HG02759 (cell line): ENCODE measurements around the gene POLR2E.

ENCODE experiments used
- ATAC-seq: cut with Tn5 transposase; IDR thresholded peaks from one replicate; pipeline ENCODE4 v1.9.1; 2021; ENCODE audit warnings: mild to moderate bottlenecking, moderate library complexity; ENCODE audit not compliant: unreplicated experiment

Gene POLR2E

DNA sequence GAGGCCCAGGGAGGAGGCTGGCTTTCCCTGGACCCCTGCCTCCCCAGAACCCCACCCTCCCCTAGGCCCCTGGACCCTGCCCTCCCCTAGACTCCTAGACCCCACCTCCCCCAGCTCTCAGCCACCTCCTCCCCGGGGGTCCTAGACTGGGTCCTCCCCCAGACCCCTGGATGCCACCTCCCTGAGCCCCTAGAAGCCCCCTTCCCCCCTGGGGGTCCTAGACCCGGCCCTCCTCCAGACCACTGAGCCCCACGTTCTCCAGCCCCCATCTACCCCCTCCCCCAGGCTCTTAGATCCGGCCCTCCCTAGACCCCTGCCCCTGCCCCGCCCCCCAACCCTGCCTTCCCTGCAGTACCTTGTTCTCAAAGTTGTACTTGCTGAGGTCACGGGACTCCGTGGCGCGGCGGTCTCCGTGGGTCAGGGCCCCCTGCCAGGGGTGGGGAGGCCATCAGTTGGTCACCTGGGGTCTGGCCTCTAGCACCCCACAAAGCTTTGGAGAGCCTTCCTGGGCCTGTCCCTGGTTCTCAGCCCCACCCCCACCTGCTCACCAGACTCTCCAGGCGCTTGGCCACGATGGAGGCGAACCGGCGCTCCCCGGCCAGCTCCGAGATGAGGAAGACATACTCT is 16.6 kb upstream of the POLR2E start:
- ATAC-seq: no peak

DNA sequence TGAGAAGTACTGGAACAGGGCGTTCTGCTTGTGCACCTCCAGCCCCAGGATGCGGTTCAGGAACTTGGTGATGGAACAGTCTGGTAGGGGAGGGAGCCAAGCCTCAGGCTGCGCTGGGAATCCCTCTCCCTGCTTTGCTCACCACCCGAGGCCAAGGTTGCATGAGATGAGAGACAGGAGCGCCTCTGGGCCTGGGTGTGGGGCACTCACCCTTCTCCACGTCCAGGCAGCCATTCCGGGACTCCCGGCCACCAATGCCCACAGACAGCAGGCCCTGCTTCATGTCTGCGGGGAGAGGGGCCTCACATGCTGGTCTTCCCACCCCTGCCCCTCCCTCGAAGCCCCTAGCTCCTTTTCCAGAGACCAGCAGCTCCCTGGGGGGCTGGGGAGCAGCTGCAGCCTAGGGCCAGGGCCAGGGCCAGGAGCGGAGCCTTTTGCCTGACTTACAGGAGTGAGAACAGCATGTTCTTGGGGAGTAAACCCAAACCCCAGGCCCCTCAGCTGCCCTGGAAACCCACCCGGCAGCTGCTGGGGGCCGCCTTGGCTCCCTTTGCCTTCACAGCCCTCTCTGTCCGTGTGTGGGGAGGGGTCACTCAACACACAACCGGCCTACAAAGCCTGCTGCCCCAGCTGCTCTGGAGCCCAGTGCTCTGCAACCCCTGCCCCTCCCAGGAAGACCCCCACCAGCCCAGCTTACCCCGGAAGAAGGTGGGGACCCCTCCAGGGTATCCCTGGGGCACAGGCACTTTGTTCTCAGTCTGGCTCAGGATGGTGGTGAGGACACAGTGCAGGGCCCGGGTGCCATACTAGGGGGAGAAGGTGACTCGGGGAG is 15.8 kb upstream of the POLR2E start:
- ATAC-seq: no peak

DNA sequence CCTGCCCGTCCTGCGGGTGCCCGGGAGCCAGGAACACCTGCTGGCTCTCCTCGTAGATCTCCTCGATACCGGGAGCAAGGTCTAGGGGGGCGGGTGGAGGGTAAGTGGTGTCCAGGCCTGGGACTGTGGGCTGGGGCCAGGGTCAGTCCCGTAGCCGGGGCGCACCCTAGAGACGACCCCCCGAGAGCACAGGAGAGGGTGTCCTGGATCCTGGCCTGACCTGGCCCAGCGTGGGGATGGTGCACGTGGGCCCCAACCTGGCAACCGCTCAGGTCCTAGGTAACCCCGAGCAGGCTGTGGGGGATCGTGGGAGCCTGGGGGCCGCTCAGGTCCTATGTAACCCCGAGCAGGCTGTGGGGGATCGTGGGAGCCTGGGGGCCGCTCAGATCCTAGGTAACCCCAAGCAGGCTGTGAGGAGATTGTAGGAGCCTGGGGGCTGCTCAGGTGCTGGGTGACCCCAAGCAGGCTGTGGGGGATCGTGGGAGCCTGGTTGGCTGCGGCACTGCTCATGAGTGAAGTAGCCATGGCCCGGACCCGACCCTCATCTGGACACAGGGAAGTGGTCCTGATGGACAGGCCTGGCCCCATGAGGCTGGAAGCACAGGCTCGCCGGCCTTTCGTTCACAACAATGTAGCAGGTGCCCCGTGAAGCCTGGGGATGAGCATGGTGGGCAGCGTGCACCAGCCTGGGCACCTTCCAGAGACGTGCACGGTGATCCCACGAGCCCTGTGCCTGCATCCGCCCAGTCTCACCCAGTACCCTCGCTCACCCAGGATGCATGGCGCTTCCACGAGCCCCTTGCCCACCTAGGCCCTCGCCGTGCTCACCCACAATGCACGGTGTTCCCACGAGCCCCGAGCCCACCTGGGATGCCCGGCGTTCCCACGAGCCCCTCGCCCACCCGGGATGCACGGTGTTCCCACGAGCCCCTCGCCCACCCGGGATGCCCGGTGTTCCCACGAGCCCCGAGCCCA is 14.8 kb upstream of the POLR2E start:
- no peak for ATAC-seq

DNA sequence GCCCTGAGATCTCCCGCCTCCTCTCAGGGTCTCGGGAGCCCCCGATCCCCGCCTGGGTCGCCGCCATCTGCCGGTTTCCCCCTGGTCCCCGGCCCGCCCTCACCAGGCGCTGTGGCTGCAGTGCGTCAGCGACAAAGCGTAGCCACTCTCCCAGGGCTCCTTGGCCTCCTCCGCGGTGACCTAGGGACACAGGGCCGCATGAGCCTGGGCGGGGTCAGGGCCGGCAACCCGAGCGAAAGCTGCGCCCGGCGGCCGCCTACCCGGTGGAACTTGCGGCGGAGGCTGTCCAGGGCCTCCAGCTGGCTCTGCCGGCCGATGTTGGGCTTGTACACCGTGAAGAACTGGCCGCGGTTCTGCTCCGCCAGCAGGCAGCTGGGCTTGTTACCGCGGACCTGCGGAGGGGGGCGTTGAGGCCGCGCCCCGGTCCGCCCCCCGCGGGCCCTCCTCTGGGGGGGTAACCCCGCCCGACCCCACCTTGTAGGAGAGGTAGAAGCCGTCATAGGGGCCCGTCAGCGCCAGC is 13.9 kb upstream of the POLR2E start:
- ATAC-seq: no peak

DNA sequence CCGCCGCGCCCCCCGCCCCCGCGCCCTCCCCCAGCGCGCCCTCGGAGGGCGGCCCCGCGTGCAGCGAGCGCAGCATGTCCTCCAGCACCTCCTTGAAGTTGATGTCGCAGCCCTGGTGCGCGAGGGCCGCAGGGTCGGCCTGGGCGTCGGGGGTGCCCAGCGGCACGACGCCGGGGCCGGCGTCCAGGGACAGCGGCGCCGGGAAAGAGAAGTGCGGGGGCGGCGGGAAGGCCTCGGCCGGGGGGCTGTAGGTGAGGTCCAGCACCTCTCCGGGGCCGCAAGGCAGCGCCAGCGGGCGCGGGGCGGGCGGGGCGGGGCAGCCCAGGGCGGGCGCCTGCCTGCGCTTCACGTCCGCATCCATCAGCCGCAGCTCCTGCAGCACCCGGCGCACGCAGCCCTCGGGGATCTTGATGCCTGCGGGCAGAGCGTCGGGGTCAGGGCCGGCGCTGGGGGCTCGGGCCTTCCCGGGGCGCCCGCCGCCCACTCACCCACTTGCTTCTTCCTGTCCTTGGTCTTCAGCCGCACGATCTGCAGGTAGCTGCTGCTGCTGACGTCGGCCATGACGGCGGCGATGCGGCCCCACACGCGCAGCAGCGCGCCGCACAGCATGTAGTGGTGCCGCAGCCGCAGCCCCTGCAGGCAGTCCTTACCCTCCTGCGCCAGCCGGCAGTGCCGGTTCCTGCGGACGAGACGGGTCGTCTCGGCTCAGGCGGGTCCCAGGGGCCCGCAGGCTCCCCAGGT is 13.3 kb upstream of the POLR2E start:
- ATAC-seq: no peak

DNA sequence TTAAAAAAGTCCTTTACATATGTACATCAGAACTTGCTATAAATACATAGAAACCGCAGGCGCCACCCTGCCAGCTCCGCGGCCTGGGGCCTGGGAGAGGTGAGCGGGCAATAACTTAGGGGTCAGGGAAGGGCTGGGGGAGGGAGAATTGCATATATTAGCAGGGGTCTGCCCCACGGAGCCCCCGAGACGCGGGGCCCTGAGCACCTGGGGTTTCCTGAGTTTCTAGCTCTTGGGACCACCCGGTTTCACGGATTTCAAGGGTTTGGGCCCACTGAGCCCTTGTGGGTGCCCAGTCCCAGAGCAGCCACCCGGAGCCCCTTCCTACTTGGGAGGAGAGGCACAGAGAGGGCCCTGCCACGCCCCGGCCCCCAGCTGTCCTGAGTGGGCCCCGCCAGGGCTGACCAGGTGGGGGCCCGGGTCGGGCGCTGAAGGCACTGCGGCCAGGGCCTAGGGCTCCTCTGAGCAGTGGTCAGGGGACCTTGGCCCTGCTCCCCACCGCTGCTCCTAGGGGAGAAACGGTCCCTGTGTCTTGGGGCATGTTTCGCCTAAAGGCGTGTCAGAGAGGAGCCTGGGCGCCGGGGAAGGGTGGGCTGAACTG is 12.6 kb upstream of the POLR2E start:
- ATAC-seq: no peak

DNA sequence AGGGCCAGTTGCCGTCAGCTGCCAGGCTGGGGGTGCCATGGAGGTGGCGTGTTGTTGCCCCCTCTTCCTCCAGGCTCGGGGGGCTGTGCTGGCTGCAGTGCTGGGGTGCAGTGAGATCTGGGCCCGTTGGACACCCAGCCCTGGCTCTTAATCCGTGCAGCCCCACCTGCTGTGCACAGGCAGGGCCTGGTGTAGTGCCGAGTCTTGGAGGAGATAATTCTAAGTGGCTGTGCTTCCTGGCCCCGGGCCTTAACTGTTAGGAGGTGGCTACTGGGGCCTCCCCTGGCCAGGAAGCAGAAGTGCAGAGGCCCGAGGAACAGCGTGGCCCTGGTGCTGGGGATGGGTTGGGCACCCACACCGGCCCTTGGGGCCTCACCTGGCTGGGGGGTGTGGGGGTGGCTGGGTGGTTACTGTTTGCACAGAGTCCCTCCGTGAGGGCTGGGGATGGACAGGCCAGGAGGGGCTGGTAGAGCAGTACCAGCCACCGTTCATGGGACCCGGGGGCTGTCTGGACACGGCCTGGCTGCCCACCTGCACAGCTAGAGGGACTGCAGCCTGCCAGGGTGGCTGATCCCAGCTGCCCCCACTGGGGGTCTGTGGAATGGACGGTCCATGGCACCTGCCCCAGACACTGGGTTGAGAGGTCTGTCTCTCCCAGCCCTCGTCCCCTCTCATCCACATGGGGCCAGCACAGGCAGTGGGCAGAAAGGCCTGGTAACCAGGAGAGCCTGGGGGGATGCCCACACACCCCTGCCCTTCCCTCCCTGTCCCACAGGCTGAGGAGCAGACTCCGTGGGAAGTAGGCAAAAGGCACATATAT is 11.9 kb upstream of the POLR2E start:
- no peak for ATAC-seq

DNA sequence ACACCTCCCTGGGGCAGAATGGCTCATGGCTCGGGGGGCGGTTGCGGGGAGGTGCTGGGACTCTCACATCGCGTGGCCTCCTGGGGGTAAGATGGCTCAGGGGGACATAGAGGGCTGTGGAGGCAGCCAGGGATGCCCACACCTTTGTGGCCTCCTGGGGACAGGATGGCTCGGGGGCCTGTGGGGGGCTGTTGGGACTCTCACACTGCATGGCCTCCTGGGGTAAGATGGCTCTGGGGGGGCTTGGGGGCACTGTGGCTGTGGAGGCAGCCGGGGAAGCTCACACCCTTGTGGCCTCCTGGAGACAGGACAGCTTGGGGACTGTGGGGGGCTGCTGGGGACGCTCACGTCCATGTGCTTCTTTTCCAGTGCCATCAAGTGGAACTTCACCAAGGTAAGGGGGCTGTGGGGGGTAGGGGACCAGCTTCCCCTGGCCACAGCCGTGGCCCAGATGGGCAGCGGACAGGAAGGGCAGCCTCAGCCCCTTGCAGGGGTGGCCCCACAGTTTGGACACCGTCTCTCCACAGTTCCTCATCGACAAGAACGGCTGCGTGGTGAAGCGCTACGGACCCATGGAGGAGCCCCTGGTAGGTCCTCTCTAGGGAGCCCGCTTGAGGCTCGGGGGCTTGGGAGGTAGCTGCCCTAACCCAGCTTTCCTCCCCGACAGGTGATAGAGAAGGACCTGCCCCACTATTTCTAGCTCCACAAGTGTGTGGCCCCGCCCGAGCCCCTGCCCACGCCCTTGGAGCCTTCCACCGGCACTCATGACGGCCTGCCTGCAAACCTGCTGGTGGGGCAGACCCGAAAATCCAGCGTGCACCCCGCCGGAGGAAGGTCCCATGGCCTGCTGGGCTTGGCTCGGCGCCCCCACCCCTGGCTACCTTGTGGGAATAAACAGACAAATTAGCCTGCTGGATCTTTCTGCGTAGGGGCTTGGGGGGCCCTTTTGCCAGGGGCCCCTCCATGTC is 11.0 kb upstream of the POLR2E start:
- ATAC-seq: no peak

DNA sequence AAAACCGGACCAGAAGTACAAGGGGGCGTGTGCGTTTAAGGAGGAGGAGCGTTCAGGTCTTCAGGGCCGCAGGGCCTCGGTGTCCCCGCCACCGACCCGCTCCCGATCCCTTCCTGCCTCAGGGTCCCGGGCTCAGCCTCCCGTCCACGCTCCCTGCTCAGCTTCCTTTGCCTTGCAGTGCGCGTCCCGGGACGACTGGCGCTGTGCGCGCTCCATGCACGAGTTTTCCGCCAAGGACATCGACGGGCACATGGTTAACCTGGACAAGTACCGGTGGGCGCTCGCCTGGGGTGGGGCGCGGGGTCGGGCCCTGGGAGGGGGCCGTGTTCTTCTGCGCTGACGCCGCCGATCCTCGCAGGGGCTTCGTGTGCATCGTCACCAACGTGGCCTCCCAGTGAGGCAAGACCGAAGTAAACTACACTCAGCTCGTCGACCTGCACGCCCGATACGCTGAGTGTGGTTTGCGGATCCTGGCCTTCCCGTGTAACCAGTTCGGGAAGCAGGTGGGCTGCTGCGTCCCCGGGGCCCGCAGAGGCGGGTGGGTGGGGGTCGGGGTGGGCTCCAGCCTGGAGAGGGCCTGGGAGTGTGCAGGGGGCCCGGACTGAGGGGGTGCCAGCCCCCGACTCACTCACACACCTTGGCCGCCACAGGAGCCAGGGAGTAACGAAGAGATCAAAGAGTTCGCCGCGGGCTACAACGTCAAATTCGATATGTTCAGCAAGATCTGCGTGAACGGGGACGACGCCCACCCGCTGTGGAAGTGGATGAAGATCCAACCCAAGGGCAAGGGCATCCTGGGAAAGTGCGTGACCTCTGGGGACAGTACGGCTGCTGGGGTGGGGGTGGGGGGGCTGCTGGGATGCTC is 10.1 kb upstream of the POLR2E start:
- ATAC-seq: no peak

DNA sequence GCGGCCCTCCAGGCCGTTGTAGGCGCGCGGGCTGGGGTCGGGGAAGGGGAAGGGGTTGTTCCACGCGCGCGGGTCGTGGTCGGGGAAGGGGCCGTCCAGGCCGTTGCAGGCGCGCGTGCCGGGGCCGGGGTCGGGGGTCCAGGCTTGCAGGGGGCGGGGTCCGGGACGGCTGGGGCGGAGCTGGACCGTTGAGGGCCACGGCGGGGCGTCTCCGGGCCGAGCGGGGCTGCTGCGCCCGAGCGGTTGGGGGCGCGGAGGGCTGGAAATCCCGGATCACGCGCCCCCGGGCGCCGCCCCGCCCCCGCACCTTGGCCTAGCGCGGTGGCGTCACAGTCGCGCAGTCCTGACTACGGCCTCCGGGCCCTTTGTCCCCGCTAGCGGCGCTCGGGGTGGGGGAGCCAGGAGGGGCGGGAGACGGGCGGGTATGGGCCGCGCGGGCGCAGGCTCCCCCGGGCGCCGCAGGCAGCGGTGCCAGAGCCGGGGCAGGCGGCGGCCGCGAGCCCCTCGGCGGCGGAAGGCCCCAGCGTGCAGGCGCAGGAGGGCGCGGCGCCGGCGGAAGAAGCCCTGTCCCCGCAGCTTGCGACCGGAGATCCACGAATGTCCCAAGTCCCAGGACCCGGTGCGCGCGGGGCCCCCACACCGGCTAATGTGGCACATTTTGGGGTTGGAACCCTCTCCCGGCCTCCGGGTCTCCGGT is 9.3 kb upstream of the POLR2E start:
- peak; percentile 21 for ATAC-seq

DNA sequence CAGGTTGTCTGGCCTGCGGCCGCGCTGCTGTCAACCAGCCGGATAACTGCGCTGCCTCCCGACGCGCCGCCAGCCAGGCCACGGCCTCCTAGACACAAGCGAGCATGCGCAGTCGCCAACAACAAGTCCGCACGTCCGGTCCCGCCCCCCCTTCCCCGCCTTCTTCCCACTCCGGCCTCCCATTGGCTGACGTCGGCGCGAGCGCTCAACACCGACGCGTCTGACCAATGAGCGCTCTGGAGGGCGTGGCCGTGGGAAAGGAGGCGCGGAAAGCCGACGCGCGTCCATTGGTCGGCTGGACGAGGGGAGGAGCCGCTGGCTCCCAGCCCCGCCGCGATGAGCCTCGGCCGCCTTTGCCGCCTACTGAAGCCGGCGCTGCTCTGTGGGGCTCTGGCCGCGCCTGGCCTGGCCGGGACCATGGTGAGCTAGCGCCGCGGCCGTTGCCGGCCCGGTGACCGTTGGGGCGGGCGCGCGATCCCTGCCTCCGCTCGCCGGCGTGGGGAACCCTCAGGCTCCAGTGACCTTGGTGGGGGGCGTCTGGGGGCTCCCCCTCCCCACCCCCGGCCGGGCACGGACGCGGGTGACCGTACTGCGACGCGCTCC is 8.6 kb upstream of the POLR2E start, which contains the start of gene GPX4:
TSS of gene GPX4 (plus strand) at position 287 of the 603 bp plus-strand sequence. CDS start at position 337, 50 bp downstream.
- peak; percentile 72 for ATAC-seq

DNA sequence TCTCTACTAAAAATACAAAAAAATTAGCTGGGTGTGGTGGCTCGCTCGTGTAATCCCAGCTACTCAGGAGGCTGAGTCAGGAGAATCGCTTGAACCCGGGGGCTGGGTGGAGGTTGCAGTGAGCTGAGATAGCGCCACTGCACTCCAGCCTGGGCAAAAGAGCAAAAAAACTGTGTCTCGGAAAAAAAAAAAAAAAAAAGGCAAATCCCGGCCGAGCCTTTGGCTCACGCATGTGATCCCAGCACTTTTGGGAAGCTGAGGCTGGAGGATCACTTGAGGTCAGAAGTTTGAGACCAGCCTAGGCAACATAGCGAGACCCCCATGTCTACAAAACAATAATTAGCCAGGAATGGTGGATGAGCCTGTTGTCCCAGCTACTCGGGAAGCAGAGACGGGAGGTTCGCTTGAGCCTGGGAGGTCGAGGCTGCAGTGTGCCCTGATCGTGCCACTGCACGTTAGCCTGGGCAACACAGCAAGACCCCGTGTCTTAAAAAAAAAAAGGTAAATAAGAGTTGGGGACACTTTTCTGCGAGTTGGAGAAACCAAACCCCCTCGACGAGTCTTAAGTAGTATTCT is 8.0 kb upstream of the POLR2E start:
- no peak for ATAC-seq

DNA sequence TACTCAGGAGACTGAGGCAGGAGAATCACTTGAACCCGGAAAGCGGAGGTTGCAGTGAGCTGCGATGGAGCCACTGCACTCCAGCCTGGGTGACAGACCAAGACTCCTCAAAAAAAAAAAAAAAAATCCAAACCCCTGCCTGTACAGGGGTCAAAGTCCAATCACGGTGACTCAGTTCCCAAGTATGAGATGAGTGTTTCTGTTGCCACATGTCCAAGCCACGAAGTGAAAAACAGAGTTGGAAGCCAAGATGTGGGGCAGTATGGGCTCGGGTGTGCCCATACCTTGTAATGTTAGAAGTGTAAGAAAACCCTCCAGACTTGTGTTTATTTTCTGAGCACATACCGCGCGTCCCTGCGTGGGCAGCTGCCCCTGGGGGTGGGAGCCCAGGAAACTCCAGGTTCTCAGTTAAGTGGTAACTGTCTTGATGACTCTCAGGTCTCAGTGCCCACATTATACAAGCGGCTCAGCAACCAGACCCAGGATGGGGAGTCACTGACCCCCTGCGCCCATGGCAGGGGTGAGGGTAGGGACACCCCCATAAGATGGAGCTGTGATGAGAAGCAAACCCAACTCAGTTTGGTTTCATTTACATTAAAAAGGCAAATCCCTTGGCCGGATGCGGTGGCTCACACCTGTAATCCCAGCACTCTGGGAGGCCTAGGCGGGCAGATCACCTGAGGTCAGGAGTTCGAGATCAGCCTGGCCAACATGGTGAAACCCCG is 7.4 kb upstream of the POLR2E start:
- no peak for ATAC-seq

DNA sequence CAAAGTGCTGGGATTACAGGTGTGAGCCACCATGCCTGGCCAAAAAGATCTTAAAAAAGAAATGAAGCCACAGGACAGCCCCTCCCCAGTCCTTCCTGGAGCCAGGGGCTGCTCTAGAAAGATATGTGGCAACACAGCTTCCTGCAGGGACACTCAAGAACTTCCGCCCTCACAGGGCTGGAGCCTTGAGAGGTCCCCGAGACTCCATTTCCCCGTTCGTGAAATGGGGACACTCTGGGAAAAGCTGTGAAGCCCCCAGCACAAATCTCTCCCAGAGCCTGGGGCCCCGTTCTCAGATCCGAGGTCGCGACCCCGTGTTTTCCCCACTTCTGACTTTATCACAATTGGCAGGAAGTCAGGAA is 6.1 kb upstream of the POLR2E start:
- no peak for ATAC-seq
